GM21423 (cell line): ENCODE data around the gene BRME1.

Experiments
- ATAC-seq: cut with Tn5 transposase; IDR thresholded peaks from one replicate; pipeline ENCODE4 v1.9.1; 2021; ENCODE audit warnings: mild to moderate bottlenecking, moderate library complexity; ENCODE audit not compliant: unreplicated experiment

BRME1 gene

GRCh38 chr19:13905634-13906520 is at the start of gene BRME1, which contains the start of gene CC2D1A:
TSS of gene BRME1 (minus strand) at chr19:13906117. CDS start at chr19:13904892, 1,225 bp downstream.
TSS of gene CC2D1A (plus strand) at chr19:13906201. CDS start at chr19:13906442, 241 bp downstream.
- peak; percentile 87 for ATAC-seq

GRCh38 chr19:13954185-13954584 is 48.3 kb upstream of the BRME1 start:
- no peak for ATAC-seq

- no peak for ATAC-seq
These were observed 47.1 kb upstream of the BRME1 start for GRCh38 chr19:13952931-13953531.

GRCh38 chr19:13952154-13952930 is 46.4 kb upstream of the BRME1 start, which contains the start of gene DCAF15:
TSS of gene DCAF15 (plus strand) at chr19:13952509. CDS start at chr19:13952513, 4 bp downstream.
- ATAC-seq: peak; percentile 98

- ATAC-seq: no peak
These were observed 45.9 kb upstream of the BRME1 start for GRCh38 chr19:13951799-13952153.

- ATAC-seq: no peak
These were observed 45.1 kb upstream of the BRME1 start for GRCh38 chr19:13951043-13951442.

GRCh38 chr19:13946414-13946813 is 40.5 kb upstream of the BRME1 start:
- no peak for ATAC-seq

GRCh38 chr19:13942023-13942684 is 36.2 kb upstream of the BRME1 start:
- ATAC-seq: no peak

GRCh38 chr19:13938301-13939064 is 32.6 kb upstream of the BRME1 start, which contains the start of gene PODNL1:
TSS of gene PODNL1 (minus strand) at chr19:13938417. CDS start at chr19:13938181, 236 bp downstream.
- ATAC-seq: no peak

GRCh38 chr19:13937479-13938300 is 31.8 kb upstream of the BRME1 start:
- ATAC-seq: no peak

- ATAC-seq: no peak
These were observed 30.0 kb upstream of the BRME1 start for GRCh38 chr19:13935765-13936510.

- ATAC-seq: no peak
These were observed 28.8 kb upstream of the BRME1 start for GRCh38 chr19:13934785-13935109.

GRCh38 chr19:13932911-13933393 is 27.0 kb upstream of the BRME1 start:
- ATAC-seq: no peak

GRCh38 chr19:13932149-13932637 is 26.3 kb upstream of the BRME1 start:
- no peak for ATAC-seq

- no peak for ATAC-seq
These were observed 25.7 kb upstream of the BRME1 start for GRCh38 chr19:13931391-13932148.

GRCh38 chr19:13930402-13930801 is 24.5 kb upstream of the BRME1 start:
- no peak for ATAC-seq

- no peak for ATAC-seq
These were observed 24.0 kb upstream of the BRME1 start for GRCh38 chr19:13929956-13930355.
